Transverse colon (tissue), 3 donors: ENCODE data around the gene PLEKHH3.

ENCODE experiments used
- EP300 ChIP-seq: sonication (generic); formaldehyde crosslinking; IDR thresholded peaks from one replicate; pipeline ENCODE4 v1.6.1; 2017; ENCODE audit warnings: antibody characterized with exemption, low read depth
- POLR2A ChIP-seq: fragments of 450-650 bp; IDR thresholded peaks from one replicate; pipeline ENCODE4 v1.6.1; 2016; ENCODE audit warnings: antibody characterized with exemption, mild to moderate bottlenecking, moderate library complexity
- POLR2AphosphoS5 ChIP-seq, 3 donors: sonication (generic); formaldehyde crosslinking; IDR thresholded peaks; one replicate each; pipeline ENCODE4 v1.6.1; 2016; ENCODE audit warnings: antibody characterized with exemption in 3 of 3

- TF ChIP-seq POLR2A (no peak), EP300 (no peak), POLR2AphosphoS5 (IDR thresholded peaks at IDR 0.05) (no peak)
These were observed 3.4 kb downstream of the PLEKHH3 start for GRCh38 chr17:42673266-42673884.
